ENCODE data around the gene TMEM140.

GRCh38 chr7:135169964-135170273, 22.0 kb downstream of the TMEM140 start:
- TF ChIP-seq, protein P1, sequence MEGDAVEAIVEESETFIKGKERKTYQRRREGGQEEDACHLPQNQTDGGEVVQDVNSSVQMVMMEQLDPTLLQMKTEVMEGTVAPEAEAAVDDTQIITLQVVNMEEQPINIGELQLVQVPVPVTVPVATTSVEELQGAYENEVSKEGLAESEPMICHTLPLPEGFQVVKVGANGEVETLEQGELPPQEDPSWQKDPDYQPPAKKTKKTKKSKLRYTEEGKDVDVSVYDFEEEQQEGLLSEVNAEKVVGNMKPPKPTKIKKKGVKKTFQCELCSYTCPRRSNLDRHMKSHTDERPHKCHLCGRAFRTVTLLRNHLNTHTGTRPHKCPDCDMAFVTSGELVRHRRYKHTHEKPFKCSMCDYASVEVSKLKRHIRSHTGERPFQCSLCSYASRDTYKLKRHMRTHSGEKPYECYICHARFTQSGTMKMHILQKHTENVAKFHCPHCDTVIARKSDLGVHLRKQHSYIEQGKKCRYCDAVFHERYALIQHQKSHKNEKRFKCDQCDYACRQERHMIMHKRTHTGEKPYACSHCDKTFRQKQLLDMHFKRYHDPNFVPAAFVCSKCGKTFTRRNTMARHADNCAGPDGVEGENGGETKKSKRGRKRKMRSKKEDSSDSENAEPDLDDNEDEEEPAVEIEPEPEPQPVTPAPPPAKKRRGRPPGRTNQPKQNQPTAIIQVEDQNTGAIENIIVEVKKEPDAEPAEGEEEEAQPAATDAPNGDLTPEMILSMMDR (IDR thresholded peaks at IDR 0.05; ENCODE audit: insufficient read depth, low read depth, low read length): no peak
- TF ChIP-seq EZH2 (IDR thresholded peaks at IDR 0.05; ENCODE audit: insufficient read depth, low read length): no peak

All from astrocyte (in vitro differentiated cells and primary cell).